Measurements from ENCODE around the gene MPHOSPH6. TPM values are rescaled to one million over a fixed set of nuclear protein-coding genes. Genes with fewer than 3 reads are reported as not detected.

Gene MPHOSPH6
- total and polyA plus RNA-seq, 12 donors: 12.7 to 85.3 (median 23.8) TPM

- H3K27me3 ChIP-seq: no peaks in the 10 kb centered on the region
- no peak overlapping the region for H3K4me3 ChIP-seq
- TF ChIP-seq POLR2A (IDR thresholded peaks at IDR 0.05): no peak
- TF ChIP-seq, protein P1, sequence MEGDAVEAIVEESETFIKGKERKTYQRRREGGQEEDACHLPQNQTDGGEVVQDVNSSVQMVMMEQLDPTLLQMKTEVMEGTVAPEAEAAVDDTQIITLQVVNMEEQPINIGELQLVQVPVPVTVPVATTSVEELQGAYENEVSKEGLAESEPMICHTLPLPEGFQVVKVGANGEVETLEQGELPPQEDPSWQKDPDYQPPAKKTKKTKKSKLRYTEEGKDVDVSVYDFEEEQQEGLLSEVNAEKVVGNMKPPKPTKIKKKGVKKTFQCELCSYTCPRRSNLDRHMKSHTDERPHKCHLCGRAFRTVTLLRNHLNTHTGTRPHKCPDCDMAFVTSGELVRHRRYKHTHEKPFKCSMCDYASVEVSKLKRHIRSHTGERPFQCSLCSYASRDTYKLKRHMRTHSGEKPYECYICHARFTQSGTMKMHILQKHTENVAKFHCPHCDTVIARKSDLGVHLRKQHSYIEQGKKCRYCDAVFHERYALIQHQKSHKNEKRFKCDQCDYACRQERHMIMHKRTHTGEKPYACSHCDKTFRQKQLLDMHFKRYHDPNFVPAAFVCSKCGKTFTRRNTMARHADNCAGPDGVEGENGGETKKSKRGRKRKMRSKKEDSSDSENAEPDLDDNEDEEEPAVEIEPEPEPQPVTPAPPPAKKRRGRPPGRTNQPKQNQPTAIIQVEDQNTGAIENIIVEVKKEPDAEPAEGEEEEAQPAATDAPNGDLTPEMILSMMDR (IDR thresholded peaks at IDR 0.05): no peak
- no peaks in the 10 kb centered on the region for H3K9me3 ChIP-seq (replicated peaks in 1 of 3)
- H3K27ac ChIP-seq: no peak overlapping the region
- 66 to 83% (median 78%) methylated on average over 3 of the region's 3 CpGs for WGBS, 4 donors
- intact Hi-C loops (cut with DNase I): no loop called here
- DNase-seq: no peak
- H3K36me3 ChIP-seq (replicated peaks in 1 of 2): no peaks in the 10 kb centered on the region
- no peaks in the 10 kb centered on the region for H3K4me1 ChIP-seq (replicated peaks in 1 of 2)
Observed at GRCh38 chr16:82137822-82138167, 32.2 kb downstream of the MPHOSPH6 start.

- Histone ChIP-seq H3K27me3 (no peaks in the 10 kb centered on the region), H3K36me3 (replicated peaks in 1 of 2) (no peaks in the 10 kb centered on the region), H3K4me3 (no peak overlapping the region), H3K4me1 (replicated peaks in 1 of 2) (no peaks in the 10 kb centered on the region), H3K9me3 (replicated peaks in 1 of 3) (no peaks in the 10 kb centered on the region), H3K27ac (no peak overlapping the region)
- intact Hi-C loops (cut with DNase I): no loop called here
- WGBS, 4 donors: 86 to 91% (median 87%) methylated on average over 9 of the region's 9 CpGs
- DNase-seq: no peak
- TF ChIP-seq, protein P1 (IDR thresholded peaks at IDR 0.05): no peak
- TF ChIP-seq POLR2A (IDR thresholded peaks at IDR 0.05): no peak
Observed at GRCh38 chr16:82136956-82137821, 32.8 kb downstream of the MPHOSPH6 start.

DNA sequence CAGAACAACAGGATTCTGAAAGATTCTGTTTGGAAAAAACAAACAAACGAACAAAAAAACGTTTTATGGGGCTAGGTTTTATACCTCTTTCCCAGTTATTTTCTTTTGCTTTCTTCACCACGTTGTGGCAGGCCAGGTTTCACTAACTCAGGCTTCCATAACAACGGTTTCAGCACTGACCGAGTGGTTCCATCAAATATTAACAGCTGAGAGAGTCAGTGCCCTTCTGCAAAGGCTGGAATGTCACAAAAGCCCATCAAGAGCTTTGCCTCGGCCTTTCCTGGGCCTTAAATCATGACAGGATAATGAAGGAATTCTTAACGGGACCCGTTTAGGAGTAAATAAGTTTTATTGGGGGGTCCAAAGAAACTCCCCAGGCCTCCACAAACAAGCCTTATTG is 34.2 kb downstream of the MPHOSPH6 start:
- no peaks in the 10 kb centered on the region for H3K36me3 ChIP-seq (replicated peaks in 1 of 2)
- no peaks in the 10 kb centered on the region for H3K27me3 ChIP-seq
- intact Hi-C loops (cut with DNase I): no loop called here
- no peak overlapping the region for H3K4me3 ChIP-seq
- no peak overlapping the region for H3K27ac ChIP-seq
- TF ChIP-seq, protein P1 (IDR thresholded peaks at IDR 0.05): no peak
- no peak for TF ChIP-seq POLR2A (IDR thresholded peaks at IDR 0.05)
- DNase-seq: no peak
- H3K9me3 ChIP-seq (replicated peaks in 1 of 3): no peaks in the 10 kb centered on the region
- WGBS, 4 donors: 88 to 89% (median 89%) methylated on average over 8 of the region's 8 CpGs
- no peaks in the 10 kb centered on the region for H3K4me1 ChIP-seq (replicated peaks in 1 of 2)

- Histone ChIP-seq H3K4me3 (no peak overlapping the region), H3K36me3 (replicated peaks in 1 of 2) (no peaks in the 10 kb centered on the region), H3K27ac (no peak overlapping the region), H3K27me3 (no peaks in the 10 kb centered on the region), H3K4me1 (replicated peaks in 1 of 2) (no peaks in the 10 kb centered on the region), H3K9me3 (replicated peaks in 1 of 3) (no peaks in the 10 kb centered on the region)
- intact Hi-C loops (cut with DNase I): no loop called here
- TF ChIP-seq POLR2A (IDR thresholded peaks at IDR 0.05): no peak
- TF ChIP-seq, protein P1 (IDR thresholded peaks at IDR 0.05): no peak
- WGBS, 4 donors: 91 to 96% (median 94%) methylated on average over 8 of the region's 8 CpGs
- no peak for DNase-seq
Observed at GRCh38 chr16:82134846-82135245, 35.2 kb downstream of the MPHOSPH6 start.
